ENCODE data around the gene PSEN1. TPM values are rescaled to one million over a fixed set of nuclear protein-coding genes. Genes with fewer than 3 reads are reported as not detected.

PSEN1 gene
- total RNA-seq, 1 experiment from 2014 or later: 49.9 TPM

DNA sequence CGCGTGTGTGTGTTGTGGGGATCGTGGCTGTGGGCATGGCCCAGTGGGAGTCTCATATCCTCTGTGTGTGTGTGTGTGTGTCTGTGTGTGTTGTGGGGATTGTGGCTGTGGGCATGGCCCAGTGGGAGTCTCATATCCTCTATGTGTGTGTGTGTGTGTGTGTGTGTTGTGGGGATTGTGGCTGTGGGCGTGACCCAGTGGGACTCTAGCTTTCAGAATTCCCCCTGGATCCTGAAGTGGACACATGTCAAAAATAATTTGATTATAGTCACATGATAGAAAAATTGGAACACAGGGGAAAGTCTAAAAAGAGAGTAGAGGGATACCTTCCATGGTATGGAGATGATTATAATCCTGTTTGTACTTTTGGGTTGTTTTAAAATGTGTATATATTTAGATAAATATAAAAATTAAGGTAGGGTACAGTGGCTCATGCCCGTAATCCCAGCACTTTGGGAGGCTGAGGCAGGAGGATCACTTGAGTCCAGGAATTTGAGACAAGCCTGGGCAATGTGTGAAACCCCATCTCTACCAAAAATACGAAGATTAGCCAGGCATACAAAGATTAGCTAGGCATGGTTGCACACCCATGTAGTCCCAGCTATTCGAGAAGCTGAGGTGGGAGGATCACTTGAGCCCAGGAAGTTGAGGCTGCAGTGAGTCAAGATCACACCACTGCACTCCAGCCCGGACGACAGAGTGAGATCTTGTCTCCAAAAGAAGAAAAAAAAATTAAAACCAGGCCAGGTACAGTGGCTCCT, 112.0 kb downstream of the PSEN1 start:
- no peak overlapping the region for H3T11ph ChIP-seq (ENCODE audit: low read length)
- no peak overlapping the region for H3K27ac ChIP-seq (ENCODE audit: insufficient read length, low read depth, low read length)
- no peak overlapping the region for H3K9ac ChIP-seq (ENCODE audit: extremely low read depth, insufficient read length, low read length)
- no peaks in the 10 kb centered on the region for H4K20me1 ChIP-seq (ENCODE audit: control insufficient read depth, insufficient read depth, insufficient read length)
- H2BK5ac ChIP-seq (ENCODE audit: insufficient read length, low read length): no peak overlapping the region
- no peak overlapping the region for H4K5ac ChIP-seq (ENCODE audit: insufficient read length, low read depth, low read length)
- Mint-ChIP-seq H3K4me1 (0 out of 4 replicates have a peak, but pooled peaks cover 0 to 4% of the 10 kb centered on the region in 2 experiments), H3K9me3 (no peaks in the 10 kb centered on the region; a peak in 1 of 5 replicates), H3K27ac (peak overlapping the region in 2 of 3 experiments; percentile 19 to 26; a peak in 2 of 7 replicates), H3K4me3 (no peak overlapping the region), H3K27me3 (ENCODE audit: low read depth) (peaks cover 8% of the 10 kb centered on the region), H3K36me3 (ENCODE audit: insufficient read depth in 1 of 3, low read depth in 3 of 3) (peaks cover 0 to 7% (median 3%) of the 10 kb centered on the region in 3 experiments; a peak in 3 of 7 replicates)
- no peaks in the 10 kb centered on the region for H3K79me1 ChIP-seq (ENCODE audit: insufficient read depth, low read depth, low read length, poor library complexity, severe bottlenecking)
- TF ChIP-seq, protein P1, sequence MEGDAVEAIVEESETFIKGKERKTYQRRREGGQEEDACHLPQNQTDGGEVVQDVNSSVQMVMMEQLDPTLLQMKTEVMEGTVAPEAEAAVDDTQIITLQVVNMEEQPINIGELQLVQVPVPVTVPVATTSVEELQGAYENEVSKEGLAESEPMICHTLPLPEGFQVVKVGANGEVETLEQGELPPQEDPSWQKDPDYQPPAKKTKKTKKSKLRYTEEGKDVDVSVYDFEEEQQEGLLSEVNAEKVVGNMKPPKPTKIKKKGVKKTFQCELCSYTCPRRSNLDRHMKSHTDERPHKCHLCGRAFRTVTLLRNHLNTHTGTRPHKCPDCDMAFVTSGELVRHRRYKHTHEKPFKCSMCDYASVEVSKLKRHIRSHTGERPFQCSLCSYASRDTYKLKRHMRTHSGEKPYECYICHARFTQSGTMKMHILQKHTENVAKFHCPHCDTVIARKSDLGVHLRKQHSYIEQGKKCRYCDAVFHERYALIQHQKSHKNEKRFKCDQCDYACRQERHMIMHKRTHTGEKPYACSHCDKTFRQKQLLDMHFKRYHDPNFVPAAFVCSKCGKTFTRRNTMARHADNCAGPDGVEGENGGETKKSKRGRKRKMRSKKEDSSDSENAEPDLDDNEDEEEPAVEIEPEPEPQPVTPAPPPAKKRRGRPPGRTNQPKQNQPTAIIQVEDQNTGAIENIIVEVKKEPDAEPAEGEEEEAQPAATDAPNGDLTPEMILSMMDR (conservative IDR thresholded peaks at IDR 0.05): no peak
- no peak overlapping the region for H3K18ac ChIP-seq (ENCODE audit: insufficient read length, low read depth, low read length)
- no peak overlapping the region for H2BK120ac ChIP-seq (ENCODE audit: low read depth, low read length, poor library complexity, severe bottlenecking)
- no peak for DNase-seq
- no peaks in the 10 kb centered on the region for H3K9me3 ChIP-seq (ENCODE audit: control insufficient read depth, low read depth, low read length)
- H3K27me3 ChIP-seq (ENCODE audit: insufficient read depth, low read length): no peaks in the 10 kb centered on the region
- H3K4me2 ChIP-seq (ENCODE audit: insufficient read depth, insufficient read length, low read length): no peak overlapping the region
- no peak overlapping the region for H3K23ac ChIP-seq (ENCODE audit: insufficient read length, low read depth, low read length)
- no peak overlapping the region for H4K8ac ChIP-seq (replicated peaks; ENCODE audit: insufficient read length, low read depth, low read length)
- H3K14ac ChIP-seq (ENCODE audit: insufficient read depth, low read length): no peak overlapping the region
- WGBS (ENCODE audit: extremely low coverage, insufficient read length, low lambda C conversion rate): no CpG with 5 or more reads among the region's 9 CpGs
- no peak overlapping the region for H2BK15ac ChIP-seq (ENCODE audit: low read depth, low read length)
- H3K79me2 ChIP-seq (ENCODE audit: insufficient read depth, low read length): no peaks in the 10 kb centered on the region
- H2BK20ac ChIP-seq (ENCODE audit: low read depth, low read length, poor library complexity, severe bottlenecking): no peak overlapping the region
- H2AFZ ChIP-seq (ENCODE audit: low read length): no peak overlapping the region
- H3K4ac ChIP-seq (ENCODE audit: low read depth, low read length): no peak overlapping the region; the same call in 1 of the 2 replicates
- H2BK12ac ChIP-seq (ENCODE audit: insufficient read length, low read depth, low read length): no peak overlapping the region
- no peak overlapping the region for H4K91ac ChIP-seq (ENCODE audit: insufficient read length, low read depth, low read length)
- no peaks in the 10 kb centered on the region for H3K4me1 ChIP-seq (ENCODE audit: insufficient read depth, low read length)
- no peaks in the 10 kb centered on the region for H3K23me2 ChIP-seq (ENCODE audit: insufficient read length, low read depth, low read length, poor library complexity, severe bottlenecking)
- H3K56ac ChIP-seq (ENCODE audit: insufficient read length, low read depth, low read length): no peak overlapping the region
- H2AK5ac ChIP-seq (ENCODE audit: insufficient read length, low read length): no peak overlapping the region
